Endothelial cell of umbilical vein (primary cell): ENCODE results near the gene RBFOX1. TPM values are rescaled to one million over a fixed set of nuclear protein-coding genes. Genes with fewer than 3 reads are reported as not detected.

ENCODE experiments used
- BruUV-seq: library from RNA; stranded (reverse); fragments of 400-500 nt; replicated peaks from 2 replicates; lab custom pipeline; 2021; lab: Mats Ljungman, UMichigan
- CTCF ChIA-PET: fragments of 300-600, 350-600 bp; sonication (Branson Sonifier 250); formaldehyde crosslinking; loops from one replicate; lab custom pipeline; 2021; ENCODE audit warnings: antibody characterized with exemption, inconsistent platforms; lab: Charles Lee
- POLR2A ChIA-PET: fragments of 300-600, 350-600 bp; sonication (Branson Sonifier 250); formaldehyde crosslinking; loops from one replicate; lab custom pipeline; 2021; ENCODE audit warnings: antibody characterized with exemption, inconsistent platforms; lab: Charles Lee
- DNase-seq: peaks from one replicate; pipeline ENCODE4 v3.0.0-alpha.2; 2011; ENCODE audit warnings: low read depth, low spot score
- FAIRE-seq: peaks from 2 replicates; lab custom pipeline; 2011; peaks lifted over from hg19 to GRCh38; lab: Jason Lieb, UNC
- H2AFZ ChIP-seq: 2 replicates; pipeline ENCODE4 v1.6.0; 2012; ENCODE audit warnings: low read depth, low read length, control low read depth, inconsistent platforms
- H3K27ac ChIP-seq: 2 replicates; pipeline ENCODE4 v1.5.1; 2011; ENCODE audit warnings: low read depth, mild to moderate bottlenecking, control low read depth, low read length, moderate library complexity; ENCODE audit not compliant: insufficient read depth
- H3K27me3 ChIP-seq, 2 experiments: 2 replicates each; pipeline versions ENCODE4 v1.6.0 to v1.6.1; 2011; ENCODE audit warnings: low read length in 2 of 2, mixed read lengths in 1 of 2; ENCODE audit not compliant: control insufficient read depth in 2 of 2, insufficient read depth in 2 of 2
- H3K36me3 ChIP-seq, 2 experiments: 2 replicates in 1 of 2; 3 replicates in 1 of 2; pipeline ENCODE4 v1.5.1; 2011; ENCODE audit warnings: low read length in 2 of 2, mild to moderate bottlenecking in 1 of 2, moderate library complexity in 1 of 2; ENCODE audit not compliant: control insufficient read depth in 2 of 2, insufficient read depth in 2 of 2; ENCODE audit errors: extremely low read depth in 1 of 2
- H3K4me1 ChIP-seq: 3 replicates; pipeline ENCODE4 v1.5.1; 2011; ENCODE audit warnings: mild to moderate bottlenecking, low read length; ENCODE audit not compliant: control insufficient read depth, insufficient read depth; ENCODE audit errors: extremely low read depth
- H3K4me2 ChIP-seq: 2 replicates; pipeline ENCODE4 v1.6.1; 2011; ENCODE audit warnings: low read length, control low read depth, mixed read lengths; ENCODE audit not compliant: insufficient read depth
- H3K4me3 ChIP-seq, 3 experiments: fragments of 200-600 bp in 1 of 3; sonication (generic), shearing (Covaris generic) in 1 of 3; replicated peaks in 1 of 3; 2 replicates each; pipeline ENCODE4 v1.5.1; 2011 to 2016; ENCODE audit warnings: control low read depth in 3 of 3, low read length in 3 of 3, mild to moderate bottlenecking in 2 of 3, inconsistent platforms in 1 of 3, low read depth in 1 of 3, moderate library complexity in 1 of 3; ENCODE audit not compliant: insufficient read depth in 1 of 3
- H3K79me2 ChIP-seq: 2 replicates; pipeline ENCODE4 v1.6.0; 2012; ENCODE audit warnings: low read length, inconsistent platforms; ENCODE audit not compliant: control insufficient read depth, insufficient read depth
- H3K9ac ChIP-seq: replicated peaks from 2 replicates; pipeline ENCODE3; 2011; ENCODE audit warnings: low read length, control low read depth; ENCODE audit not compliant: insufficient read depth; ENCODE audit errors: extremely low read depth
- H3K9me1 ChIP-seq: replicated peaks from 3 replicates; pipeline ENCODE4 v1.6.0; 2011; ENCODE audit warnings: mild to moderate bottlenecking, low read length; ENCODE audit not compliant: control insufficient read depth, insufficient read depth; ENCODE audit errors: extremely low read depth
- H3K9me3 ChIP-seq: replicated peaks from 2 replicates; pipeline ENCODE4 v1.5.1; 2012; ENCODE audit warnings: low read length, inconsistent platforms; ENCODE audit not compliant: control insufficient read depth, insufficient read depth
- H4K20me1 ChIP-seq: replicated peaks from 2 replicates; pipeline ENCODE3; 2011; ENCODE audit warnings: mild to moderate bottlenecking, low read length; ENCODE audit not compliant: control insufficient read depth, insufficient read depth; ENCODE audit errors: extremely low read depth
- CTCF ChIP-seq, 2 donors: IDR thresholded peaks; 1 replicate in 1 of 2; 2 replicates in 1 of 2; pipeline ENCODE4 v1.5.1; 2011; ENCODE audit warnings: low read length in 2 of 2, mild to moderate bottlenecking in 2 of 2, moderate library complexity in 2 of 2, control low read depth in 1 of 2, inconsistent platforms in 1 of 2, low read depth in 1 of 2; ENCODE audit not compliant: insufficient read depth in 1 of 2; ENCODE audit errors: extremely low read depth in 1 of 2
- EZH2 ChIP-seq: IDR thresholded peaks from 2 replicates; pipeline ENCODE4 v1.6.1; 2012; ENCODE audit warnings: borderline replicate concordance, low read depth, mild to moderate bottlenecking, moderate library complexity, low read length, inconsistent platforms; ENCODE audit not compliant: severe bottlenecking
- FOS ChIP-seq: IDR thresholded peaks from 2 replicates; pipeline ENCODE4 v1.6.1; 2011; ENCODE audit warnings: mild to moderate bottlenecking, low read length, moderate library complexity, borderline replicate concordance; ENCODE audit not compliant: insufficient read depth
- GATA2 ChIP-seq: IDR thresholded peaks from 2 replicates; pipeline ENCODE4 v1.7.0; 2011; ENCODE audit warnings: low read depth, mild to moderate bottlenecking, moderate library complexity, mixed read lengths, low read length; ENCODE audit not compliant: insufficient read length, insufficient read depth
- JUN ChIP-seq: IDR thresholded peaks from 2 replicates; pipeline ENCODE4 v1.6.1; 2011; ENCODE audit warnings: borderline replicate concordance, low read depth; ENCODE audit not compliant: insufficient read length, insufficient read depth
- MAX ChIP-seq: IDR thresholded peaks from 2 replicates; pipeline ENCODE4 v1.6.1; 2011; ENCODE audit not compliant: insufficient read depth, insufficient read length
- MYC ChIP-seq: IDR thresholded peaks from one replicate; pipeline ENCODE4 v1.6.1; 2011; ENCODE audit warnings: mild to moderate bottlenecking, low read depth, low read length
- POLR2A ChIP-seq: IDR thresholded peaks from 2 replicates; pipeline ENCODE4 v1.6.1; 2012; ENCODE audit warnings: low read depth, mild to moderate bottlenecking, control low read depth, low read length
- POLR2AphosphoS5 ChIP-seq: IDR thresholded peaks from 2 replicates; pipeline ENCODE4 v1.6.1; 2012; ENCODE audit warnings: low read depth, mild to moderate bottlenecking, control low read depth, low read length, moderate library complexity; ENCODE audit not compliant: insufficient read depth
- dilution Hi-C: fragments of 300-500 bp; cut with MboI; formaldehyde crosslinking; loops from one replicate; pipeline ENCODE4 v1.15.0; 2019; ENCODE audit warnings: low sequenced_read_pairs; ENCODE audit not compliant: extremely low pct_ligation_motif_present
- intact Hi-C: fragments of 100-400 bp; cut with micrococcal nuclease; formaldehyde crosslinking; loops from one replicate; pipeline ENCODE4 v1.10.0; 2022
- polyA plus RNA-seq, 4 experiments: library from polyadenylated mRNA; depleted of rRNA in 3 of 4; stranded (reverse) in 3 of 4; unstranded in 1 of 4; fragments of >200 nt; gene quantifications; 2 replicates each; pipeline versions ENCODE4 v1.2.1 to v1.2.3, GENCODE V29; 2011 to 2012; ENCODE audit warnings: missing spikeins in 1 of 4
- total RNA-seq: library from RNA; stranded (reverse); gene quantifications from 2 replicates; pipeline ENCODE4 v1.2.3, GENCODE V29; 2021

RBFOX1 gene
- total and polyA plus RNA-seq, 2 donors (not counting 3 experiments of a cell fraction or from before 2014, with no cell fraction given): not detected

GRCh38 chr16:7450440-7450839 lies 117.8 kb downstream of the RBFOX1 start:
- BruUV-seq: no TSS peak
- no peaks in the 10 kb centered on the region for H3K9me1 ChIP-seq
- no peak for TF ChIP-seq POLR2A
- no peak for TF ChIP-seq MYC
- TF ChIP-seq FOS: no peak
- no peak for TF ChIP-seq JUN
- TF ChIP-seq EZH2: no peak
- no peak overlapping the region for H3K9ac ChIP-seq
- POLR2A ChIA-PET: no interaction called here
- H3K27me3 ChIP-seq: no peaks in the 10 kb centered on the region
- H3K9me3 ChIP-seq: peaks cover 10% of the 10 kb centered on the region
- H3K27ac ChIP-seq: no peak overlapping the region
- no peak overlapping the region for H3K4me3 ChIP-seq
- H3K4me1 ChIP-seq: no peaks in the 10 kb centered on the region
- no peaks in the 10 kb centered on the region for H4K20me1 ChIP-seq
- dilution Hi-C loops: no loop called here
- no peak for FAIRE-seq
- intact Hi-C loops: no loop called here
- H3K79me2 ChIP-seq: no peaks in the 10 kb centered on the region
- H2AFZ ChIP-seq: no peak overlapping the region
- CTCF ChIA-PET: no interaction called here
- no peaks in the 10 kb centered on the region for H3K36me3 ChIP-seq
- H3K4me2 ChIP-seq: no peak overlapping the region
- DNase-seq: no peak

- peaks cover 10% of the 10 kb centered on the region for H3K9me3 ChIP-seq
- FAIRE-seq (no peak), DNase-seq (no peak)
- intact Hi-C loops (no loop called here), dilution Hi-C loops (no loop called here)
- no peak overlapping the region for H2AFZ ChIP-seq
- H3K79me2 ChIP-seq: no peaks in the 10 kb centered on the region
- BruUV-seq: no TSS peak
- H3K27ac ChIP-seq: no peak overlapping the region
- no peaks in the 10 kb centered on the region for H3K9me1 ChIP-seq
- no peak overlapping the region for H3K4me2 ChIP-seq
- no peaks in the 10 kb centered on the region for H4K20me1 ChIP-seq
- ChIA-PET POLR2A (no interaction called here), CTCF (no interaction called here)
- H3K9ac ChIP-seq: no peak overlapping the region
- no peak overlapping the region for H3K4me3 ChIP-seq
- H3K27me3 ChIP-seq: no peaks in the 10 kb centered on the region
- no peak for TF ChIP-seq JUN
- TF ChIP-seq CTCF (IDR thresholded peaks at IDR 0.05; ENCODE audit: extremely low read depth in 1 of 2, insufficient read depth in 1 of 2, low read depth in 1 of 2, low read length in 2 of 2): no peak
- TF ChIP-seq POLR2A: no peak
- TF ChIP-seq EZH2: no peak
- TF ChIP-seq GATA2: no peak
- TF ChIP-seq MAX: no peak
- TF ChIP-seq MYC: no peak
- TF ChIP-seq POLR2AphosphoS5: no peak
- H3K4me1 ChIP-seq: no peaks in the 10 kb centered on the region
- no peaks in the 10 kb centered on the region for H3K36me3 ChIP-seq
Observed at GRCh38 chr16:7452090-7452489, 119.4 kb downstream of the RBFOX1 start.
